HS-5 (cell line): ENCODE measurements around the gene CEP41.

ENCODE experiments used
- DNase-seq: peaks from one replicate; pipeline ENCODE4 v3.0.0-alpha.2; 2012; ENCODE audit warnings: low read depth

CEP41 gene

GRCh38 chr7:130350945-130351790 is 89.6 kb downstream of the CEP41 start:
- no peak for DNase-seq

GRCh38 chr7:130349911-130350782 is 90.7 kb downstream of the CEP41 start:
- DNase-seq, result no peak

GRCh38 chr7:130346941-130347340 is 93.9 kb downstream of the CEP41 start:
- no peak for DNase-seq

DNA sequence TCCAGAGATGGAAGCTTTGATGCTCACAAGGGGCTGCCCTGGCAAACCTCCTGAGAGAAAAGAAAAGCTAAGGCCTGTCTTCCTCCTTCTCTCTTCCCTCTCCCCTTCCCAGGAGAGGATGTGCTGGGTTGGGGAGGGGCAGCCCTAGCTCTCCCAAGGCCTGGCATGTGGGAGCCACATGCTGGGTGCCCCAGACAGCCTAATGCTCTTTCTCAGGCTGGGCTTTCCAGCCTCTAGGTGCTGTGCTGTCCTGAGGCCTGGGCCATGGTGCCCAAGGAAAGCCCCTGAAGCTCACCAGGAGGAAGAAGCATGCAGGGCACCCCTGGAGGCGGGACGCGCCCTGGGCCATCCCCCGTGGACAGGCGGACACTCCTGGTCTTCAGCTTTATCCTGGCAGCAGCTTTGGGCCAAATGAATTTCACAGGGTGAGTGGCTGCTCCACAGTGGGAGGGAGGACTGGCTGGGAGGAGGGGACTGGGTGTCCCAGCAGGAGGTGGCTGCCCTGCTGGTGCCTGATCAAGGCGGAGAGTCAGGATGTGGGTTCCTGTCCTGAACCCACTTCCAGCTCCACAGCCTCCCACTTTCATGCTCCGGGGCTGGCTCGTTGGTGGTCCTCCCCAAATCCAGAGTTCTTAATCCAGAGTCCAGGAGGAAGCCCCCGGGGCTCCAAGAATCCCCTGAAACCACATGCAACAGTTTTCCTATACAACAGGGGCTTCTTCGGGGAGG is 94.5 kb downstream of the CEP41 start:
- DNase-seq, result no peak

DNA sequence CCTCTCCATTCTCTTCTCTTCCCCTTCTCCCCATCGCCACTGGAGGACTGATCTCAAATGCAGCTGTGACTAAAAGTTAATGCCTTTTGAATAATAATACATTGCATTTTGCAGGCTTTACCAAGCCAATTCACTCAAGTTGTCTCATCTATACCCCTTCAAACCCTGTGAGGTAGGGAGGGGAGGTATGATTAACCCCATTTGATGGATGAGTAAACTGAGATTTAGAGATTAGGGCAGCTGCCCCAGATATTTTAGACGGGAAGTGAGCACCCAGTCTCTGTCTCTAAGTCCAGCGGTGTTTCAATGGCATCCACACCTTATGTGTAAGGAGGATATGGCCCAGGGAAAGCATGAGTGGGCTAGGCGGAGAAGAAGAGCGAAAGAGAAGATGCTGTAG is 95.1 kb downstream of the CEP41 start:
- DNase-seq, result no peak

DNA sequence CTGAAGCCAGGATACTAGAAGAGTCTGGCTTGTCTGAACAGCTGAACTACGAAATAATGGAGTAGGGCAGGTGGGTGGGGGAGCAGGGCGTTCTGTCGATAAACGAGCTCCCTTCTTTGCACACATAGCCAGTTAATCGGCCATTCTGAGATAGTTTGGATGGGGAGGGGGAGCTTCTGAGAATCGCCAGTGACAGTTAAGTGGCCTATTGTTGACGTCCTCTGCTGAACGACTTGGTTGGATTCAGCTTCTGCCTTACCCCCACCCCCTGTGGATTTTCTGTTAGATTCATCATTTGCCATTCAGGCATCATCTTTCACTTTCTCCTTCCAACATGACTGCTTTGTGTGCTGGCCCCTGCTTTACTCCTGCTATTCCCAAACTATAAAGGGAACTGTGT is 95.7 kb downstream of the CEP41 start:
- no peak for DNase-seq

DNA sequence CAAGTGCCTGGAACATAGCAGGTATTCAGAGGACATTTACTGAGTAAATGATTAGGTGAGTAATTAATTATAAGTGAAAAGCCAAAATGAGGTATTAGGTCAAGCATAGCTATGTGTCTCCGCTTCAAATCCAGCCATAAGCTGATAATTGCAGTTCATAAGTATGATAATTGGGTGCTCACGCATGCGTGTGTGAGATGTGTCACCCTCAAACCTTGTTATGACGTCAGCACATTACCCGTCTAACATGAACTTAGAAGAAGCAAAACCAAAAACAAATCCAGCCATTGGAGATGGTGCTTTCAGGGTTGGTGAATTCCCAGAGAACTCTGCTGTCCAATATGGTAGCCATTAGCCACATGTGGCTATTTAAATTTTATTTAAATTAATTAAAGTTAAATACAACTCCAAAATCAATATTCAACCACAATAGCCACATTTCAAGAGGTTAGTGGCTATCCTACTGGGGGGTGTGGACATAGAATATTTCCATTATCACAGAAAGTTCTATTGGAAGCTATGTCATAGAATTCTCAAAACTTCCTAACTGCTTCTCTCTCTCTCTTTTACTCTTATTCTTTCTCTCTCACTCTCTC is 96.4 kb downstream of the CEP41 start, which contains the start of gene CPA5:
TSS of gene CPA5 (plus strand) at position 546 of the 596 bp plus-strand sequence. CDS start 1,670 bp downstream, outside the sequence.
- DNase-seq, result no peak
